IPS-NIHi7 (cell line): Measurements from ENCODE around the gene THAP4.
"Not testable (repeated sequence)": the region's sequence is repeated elsewhere in the genome, so short reads cannot be mapped to it uniquely, and the experiment has no call there.

Experiments used
- DNase-seq: peaks from one replicate; pipeline ENCODE4 v3.0.0; 2012; ENCODE audit warnings: mixed read lengths; ENCODE audit errors: extremely low spot score

THAP4 gene

DNA sequence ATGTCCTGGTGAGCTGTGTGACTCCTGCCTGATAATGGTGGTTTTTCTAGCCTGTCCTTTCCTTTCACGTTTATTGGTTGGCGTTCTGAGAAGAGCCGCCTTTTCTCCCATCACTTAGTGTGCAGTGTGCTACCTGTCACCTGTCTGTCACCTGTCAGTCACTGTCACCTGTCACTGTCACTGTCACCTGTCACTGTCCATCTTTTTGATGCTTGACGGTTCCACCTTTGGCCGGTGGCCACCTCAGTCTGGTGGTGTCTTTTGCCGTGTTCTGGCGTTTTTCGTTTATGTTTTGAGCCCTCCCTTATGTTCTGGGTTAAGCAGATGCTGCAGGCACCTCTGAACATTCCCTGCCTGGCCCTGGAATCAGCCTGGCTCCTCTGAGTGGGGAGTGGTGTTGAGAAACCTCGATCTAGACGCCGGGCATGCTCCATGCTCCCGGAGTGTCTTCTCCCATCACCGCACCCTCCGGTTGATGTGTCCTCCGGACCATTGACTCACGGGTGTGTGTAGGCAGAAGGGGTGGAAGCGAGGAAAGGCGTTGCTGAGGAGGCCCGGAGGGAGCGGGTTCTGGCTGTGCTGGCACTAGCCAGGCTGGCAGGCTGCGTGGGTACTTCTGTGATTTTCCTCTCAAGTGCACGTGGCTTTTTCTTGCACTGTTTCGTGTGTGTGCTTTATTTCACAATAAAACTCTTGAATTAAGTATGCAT lies 28.9 kb upstream of the THAP4 start:
- no peak for DNase-seq

DNA sequence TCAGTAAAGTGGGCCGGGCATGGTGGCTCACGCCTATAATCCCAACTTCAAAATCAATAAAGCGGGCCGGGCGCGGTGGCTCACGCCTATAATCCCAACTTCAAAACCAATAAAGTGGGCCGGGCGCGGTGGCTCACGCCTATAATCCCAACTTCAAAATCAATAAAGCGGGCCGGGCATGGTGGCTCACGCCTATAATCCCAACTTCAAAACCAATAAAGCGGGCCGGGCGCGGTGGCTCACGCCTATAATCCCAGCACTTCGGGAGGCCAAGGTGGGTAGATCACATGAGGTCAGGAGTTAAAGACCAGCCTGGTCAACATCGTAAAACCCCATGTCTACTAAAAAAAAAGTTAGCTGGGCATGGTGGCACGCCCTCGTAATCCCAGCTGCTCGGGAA lies 25.8 kb upstream of the THAP4 start:
- DNase-seq: not testable (repeated sequence)

DNA sequence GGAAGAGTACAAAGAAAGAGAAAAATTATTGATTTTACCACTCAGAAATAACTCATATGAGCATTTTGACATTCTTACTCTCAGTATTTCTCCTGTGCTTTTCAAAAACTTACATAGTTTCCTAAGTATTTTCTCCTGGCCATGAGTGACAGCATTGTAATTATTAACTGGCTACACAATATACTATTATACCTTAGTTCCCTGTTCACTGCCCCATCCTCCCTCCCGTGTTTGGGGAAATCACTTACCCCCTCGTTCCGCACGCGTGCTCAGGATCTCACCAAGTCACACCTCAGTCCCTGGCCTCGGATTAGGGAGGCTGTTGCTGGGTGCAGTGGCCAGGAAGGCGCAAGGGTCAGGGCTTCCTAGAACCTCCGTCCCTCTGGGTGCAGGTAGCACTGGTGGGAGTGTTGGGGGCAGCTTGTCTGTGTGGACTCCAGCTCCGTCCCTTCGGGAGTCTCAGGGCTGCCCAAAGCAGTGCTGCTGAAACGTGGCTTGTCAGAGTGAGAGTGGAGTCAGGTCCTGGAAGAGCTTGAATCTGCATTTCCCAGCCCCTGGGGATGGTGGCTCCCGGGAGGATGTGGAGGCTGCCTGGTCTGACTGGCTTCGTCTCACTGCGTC lies 23.7 kb upstream of the THAP4 start:
- DNase-seq: no peak

DNA sequence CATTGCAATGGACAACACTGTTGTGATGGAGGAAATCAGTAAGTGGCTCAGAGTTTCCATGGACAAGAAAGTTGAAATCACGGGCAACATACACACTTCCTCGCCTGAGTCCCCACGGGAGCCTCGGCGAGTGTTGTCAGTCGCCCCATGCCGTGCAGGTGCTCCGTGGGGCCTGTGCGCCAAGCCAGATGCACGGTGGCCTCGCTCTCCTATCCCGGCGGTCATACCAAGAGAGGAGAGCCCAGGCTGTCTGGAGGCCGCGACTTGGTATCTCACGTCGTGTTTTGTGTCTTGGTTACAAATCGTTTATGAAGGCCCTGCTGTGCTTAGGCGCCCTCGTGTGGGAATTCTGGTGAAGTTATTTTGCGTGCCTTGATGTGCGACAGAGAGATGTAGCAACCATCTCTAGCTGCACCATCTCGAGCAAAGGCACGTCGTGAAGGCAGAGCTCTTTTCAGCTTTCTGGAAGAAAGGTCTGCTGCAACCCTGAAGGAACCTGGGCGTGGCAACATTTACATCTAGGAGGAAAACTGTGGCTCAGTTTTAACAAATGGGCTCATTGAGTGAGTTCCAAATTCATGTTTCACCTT lies 22.3 kb upstream of the THAP4 start:
- DNase-seq: peak; percentile 56

DNA sequence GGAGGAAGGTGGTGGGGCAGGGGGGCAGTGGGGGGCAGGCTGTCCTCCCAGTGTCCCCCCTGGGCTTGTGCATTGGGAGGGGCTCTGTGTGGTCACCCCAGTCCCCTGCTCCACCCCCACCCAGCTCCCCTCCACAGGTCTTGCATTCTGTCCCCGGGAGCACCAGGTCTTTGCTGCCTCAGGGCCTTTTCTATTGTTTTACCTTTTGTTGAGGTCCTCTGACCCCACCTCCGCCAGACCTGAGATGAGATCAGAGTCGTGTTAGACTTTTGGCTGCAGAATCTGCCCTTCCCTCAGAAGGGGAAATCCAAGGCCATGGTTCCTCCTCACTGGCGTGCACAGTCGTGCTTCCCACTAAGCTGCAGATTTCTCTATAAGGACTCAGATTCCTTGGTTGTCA lies 21.3 kb upstream of the THAP4 start:
- DNase-seq: no peak

DNA sequence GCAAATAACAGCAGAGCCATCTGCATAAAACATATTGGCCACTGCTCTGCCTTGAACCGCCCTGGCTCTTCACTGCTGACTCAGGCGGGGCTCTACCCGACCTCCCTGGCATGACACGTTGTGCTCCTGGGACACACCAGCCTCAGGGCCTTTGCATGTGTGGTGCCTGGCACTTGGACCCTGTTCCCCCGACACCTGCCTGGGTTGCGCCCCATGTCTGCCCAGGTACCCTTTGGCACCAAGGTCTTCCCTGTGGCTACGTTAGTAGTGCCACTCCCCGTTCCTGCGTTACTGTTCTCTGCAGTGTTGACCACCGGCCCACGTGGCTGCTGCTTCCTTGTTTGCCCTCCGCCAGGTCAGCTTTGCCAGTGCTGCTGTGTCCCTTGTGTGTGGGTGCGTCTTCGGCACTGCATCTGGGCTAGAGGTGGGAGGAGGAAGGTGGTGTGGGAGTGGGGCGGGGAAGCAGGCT lies 20.9 kb upstream of the THAP4 start:
- no peak for DNase-seq

DNA sequence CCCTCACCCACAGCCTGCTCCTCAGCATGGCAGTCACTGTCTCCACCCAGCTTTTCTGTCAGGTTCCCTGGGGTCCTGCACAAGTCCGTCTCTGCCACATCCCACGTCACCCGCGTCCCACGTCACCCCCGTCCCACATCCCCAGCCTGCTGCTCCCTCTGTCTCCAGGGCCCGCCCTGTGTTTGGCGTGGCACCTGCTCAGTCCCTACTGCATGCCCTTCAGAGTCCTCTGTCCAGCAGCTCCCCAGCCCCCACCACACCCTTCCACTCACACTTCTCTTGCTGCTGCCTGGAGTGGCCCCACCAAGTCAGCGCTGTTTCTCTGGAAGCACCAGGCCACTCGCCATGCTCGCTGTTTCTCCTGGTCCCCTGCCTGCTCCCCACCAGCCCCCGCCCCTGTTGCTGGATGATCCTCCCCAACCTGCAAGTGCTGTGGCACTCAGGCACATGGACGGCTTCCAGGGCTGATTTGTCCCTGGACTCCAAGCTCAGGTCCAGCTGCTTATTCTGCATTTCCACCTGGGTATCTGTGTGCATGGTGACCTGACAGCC lies 19.3 kb upstream of the THAP4 start:
- no peak for DNase-seq

DNA sequence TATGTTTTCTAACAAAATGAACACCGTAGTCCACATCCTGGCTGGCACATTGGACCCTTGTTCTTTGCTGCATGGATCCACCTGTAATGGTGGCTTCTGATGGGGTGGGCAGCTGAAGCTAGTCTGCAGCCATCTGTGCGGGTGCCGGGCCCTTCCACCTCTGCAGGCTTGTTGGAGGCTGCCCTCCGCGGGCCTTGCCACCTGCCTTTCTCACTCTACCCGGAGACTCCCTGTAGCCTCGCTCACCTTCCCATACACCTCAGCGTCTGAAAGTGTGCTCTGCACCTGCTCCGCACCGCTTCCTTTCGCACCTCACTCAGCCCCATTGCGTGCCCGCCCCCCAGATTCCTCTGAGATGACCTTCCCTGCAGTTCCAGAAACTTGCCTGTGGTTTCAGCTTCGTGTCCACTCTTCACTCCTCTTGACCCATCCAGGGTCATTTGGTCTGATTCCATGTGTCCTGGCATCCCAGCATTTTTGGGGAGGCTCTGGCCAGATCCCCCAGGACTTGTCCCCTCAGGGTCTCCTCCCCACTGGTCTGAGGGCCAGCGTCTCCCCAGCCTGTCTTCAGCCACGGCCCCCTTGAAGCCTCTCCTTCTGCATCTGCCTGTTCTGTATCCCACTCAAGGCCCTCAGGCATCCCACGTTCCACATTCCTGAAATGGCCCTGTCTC lies 18.7 kb upstream of the THAP4 start:
- DNase-seq: no peak

DNA sequence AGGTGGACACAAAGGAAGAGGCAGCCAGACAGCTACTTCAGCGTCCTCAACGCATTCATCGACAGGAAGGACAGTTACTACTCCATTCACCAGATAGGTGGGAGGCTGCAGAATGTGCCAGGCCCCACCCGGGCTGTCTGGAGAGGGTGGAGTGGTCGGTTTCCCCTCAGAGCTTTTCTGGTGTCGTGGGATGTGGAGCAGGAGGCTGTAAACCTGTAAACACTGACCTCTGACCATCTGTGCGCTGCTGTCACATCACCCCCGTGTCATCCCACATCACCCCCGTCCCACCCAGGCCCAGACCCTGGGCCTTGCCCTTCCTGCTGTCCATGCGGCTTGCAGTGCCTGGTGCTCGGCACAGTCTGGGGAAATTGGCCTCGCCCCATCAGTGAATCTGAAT lies 17.6 kb upstream of the THAP4 start:
- no peak for DNase-seq

DNA sequence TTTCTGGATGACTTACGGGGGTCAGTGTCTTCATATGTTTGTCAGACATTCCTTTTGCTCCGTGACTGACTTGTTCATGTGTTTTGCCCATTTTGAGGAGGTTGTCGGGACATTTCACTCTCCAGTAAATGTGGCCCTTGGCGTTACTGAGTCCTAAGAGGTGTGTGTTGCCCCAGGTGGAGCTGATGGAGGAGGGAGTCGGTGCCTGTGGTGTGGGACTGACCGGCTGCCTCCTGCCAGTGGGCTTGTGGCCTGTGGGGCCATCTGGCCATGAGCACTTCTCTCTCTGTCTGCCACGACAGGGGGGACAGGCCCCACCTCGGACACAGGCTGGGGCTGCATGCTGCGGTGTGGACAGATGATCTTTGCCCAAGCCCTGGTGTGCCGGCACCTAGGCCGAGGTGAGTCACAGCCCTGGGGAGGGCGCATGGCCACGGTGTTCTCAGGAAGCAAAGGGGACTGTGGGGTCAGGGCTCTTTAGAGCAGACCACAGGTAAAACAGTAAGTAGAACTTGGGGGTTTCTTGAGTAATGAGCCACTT lies 16.3 kb upstream of the THAP4 start:
- no peak for DNase-seq

DNA sequence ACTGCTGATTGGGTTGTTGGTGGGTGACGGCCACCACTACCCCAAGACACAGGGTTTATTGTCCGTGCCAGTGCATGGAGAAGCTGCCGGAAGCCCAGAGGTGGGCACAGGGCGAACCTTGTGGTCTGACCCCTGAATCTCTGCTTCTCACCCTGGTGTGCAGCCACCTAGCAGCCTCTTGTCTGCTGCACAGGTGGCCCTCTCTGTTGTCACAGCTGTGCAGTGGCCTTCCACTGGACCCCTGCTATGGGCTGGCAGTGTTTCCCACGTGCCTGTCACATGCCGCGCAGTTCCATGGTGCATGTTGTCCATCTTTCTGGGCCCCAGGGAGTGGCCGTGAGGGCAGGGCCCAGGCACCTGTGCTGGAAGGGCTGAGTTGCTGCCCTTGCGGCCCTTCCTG lies 15.8 kb upstream of the THAP4 start:
- no peak for DNase-seq

DNA sequence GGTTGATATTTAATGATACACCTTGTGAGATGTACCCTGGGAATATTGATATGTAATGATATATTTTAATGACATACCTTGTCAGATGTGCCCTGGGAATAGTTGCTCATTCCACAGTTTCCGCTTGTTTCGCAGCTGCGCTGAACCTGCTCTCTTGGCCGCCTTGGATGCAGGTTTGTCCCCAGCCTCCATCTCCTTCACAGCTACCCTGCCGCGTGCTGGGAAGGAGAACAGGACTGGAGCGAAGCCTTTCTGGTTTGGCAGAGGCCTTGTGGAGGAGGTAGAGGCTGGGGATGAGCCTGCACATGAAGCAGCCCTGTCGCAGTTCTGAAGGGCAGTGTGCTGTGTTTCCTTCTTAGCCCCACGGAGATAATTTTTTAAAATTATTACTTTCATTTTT lies 15.2 kb upstream of the THAP4 start:
- DNase-seq: no peak

DNA sequence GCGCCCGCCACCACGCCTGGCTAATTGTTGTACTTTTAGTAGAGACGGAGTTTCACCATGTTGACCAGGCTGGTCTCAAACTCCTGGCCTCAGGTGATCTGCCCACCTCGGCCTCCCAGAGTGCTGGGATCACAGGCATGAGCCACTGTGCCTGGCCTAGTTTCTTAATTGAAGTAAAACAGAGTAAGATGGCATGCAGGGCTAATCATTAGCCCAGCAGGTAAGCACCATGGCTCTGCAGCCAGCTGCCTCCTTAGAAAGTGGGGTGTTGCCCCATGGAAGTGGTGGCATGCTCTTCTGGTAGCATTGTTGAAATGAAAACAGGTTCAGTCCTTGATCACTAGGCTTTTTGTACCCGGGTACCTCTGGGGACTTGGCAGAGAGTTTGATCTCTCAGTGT lies 13.0 kb upstream of the THAP4 start:
- DNase-seq: no peak

DNA sequence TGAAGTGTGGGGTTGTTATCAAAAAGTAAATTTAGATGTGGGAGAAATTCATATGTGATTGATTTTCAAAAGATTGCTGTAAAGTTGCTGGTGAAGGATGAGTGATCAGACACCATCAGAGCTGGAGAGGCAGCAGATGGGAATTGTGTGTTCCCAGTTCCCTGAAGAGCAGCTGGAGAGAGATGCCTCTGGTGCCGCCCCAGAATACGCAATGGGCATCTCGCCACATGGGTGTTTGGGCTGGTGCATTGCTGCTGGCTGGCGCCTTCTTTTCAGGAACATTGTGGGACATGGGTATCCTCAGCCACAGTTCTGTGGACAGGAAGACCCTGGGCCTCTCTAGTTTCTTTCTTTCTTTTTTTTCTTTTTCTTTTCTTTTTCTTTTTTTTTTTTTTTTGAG lies 12.4 kb upstream of the THAP4 start:
- no peak for DNase-seq

DNA sequence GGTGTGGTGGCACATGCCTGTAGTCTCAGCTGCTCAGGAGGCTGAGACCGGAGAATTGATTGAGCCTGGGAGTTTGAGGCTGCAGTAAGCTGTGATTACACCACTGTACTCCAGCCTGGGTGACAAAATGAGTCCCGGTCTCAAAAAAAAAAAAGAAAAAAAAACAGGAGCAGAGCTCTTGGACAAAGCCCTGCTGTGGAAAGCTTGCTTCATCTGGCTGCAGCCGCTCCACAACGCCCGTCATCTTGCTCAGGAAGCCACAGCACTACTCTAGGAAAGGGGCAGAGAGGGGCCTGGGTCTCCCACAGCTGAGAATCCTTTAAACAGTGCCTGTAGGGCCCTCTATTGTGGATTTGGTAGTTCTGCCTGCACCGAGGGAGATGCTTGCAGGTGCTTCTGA lies 11.5 kb upstream of the THAP4 start:
- no peak for DNase-seq

DNA sequence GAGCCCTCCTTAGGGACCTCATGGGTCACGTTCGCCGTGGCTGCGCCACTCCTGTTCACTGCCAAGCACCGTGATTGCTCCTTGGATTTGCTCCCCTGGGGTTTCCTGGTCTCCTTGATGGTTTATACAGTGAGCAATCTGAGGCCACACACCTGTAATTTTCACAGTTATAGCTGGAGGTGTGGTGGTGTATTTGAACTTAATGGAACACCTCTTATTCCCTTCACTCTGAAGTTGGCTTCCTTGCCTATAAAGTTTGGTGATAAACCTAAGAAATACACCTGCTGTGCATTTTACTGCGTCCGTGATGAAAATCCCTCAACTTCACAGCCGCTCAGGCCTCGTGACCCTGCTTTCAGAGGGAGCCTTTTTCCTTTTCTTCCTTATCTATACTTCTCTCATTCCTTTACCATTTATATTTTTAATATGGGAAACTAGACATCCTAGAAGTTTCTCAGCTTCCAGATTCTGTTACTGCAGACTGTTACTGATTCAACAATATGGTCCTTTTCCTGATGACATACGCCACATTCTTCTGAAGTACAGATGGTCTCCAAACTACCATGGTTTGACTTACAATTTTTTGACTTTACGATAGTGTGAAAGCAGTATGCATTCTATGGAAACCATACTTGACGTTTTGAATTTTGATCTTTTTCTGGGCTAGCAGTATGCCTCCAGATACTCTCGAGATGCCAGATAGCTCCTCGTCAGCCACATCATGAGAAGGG lies 9.1 kb upstream of the THAP4 start:
- DNase-seq: no peak

DNA sequence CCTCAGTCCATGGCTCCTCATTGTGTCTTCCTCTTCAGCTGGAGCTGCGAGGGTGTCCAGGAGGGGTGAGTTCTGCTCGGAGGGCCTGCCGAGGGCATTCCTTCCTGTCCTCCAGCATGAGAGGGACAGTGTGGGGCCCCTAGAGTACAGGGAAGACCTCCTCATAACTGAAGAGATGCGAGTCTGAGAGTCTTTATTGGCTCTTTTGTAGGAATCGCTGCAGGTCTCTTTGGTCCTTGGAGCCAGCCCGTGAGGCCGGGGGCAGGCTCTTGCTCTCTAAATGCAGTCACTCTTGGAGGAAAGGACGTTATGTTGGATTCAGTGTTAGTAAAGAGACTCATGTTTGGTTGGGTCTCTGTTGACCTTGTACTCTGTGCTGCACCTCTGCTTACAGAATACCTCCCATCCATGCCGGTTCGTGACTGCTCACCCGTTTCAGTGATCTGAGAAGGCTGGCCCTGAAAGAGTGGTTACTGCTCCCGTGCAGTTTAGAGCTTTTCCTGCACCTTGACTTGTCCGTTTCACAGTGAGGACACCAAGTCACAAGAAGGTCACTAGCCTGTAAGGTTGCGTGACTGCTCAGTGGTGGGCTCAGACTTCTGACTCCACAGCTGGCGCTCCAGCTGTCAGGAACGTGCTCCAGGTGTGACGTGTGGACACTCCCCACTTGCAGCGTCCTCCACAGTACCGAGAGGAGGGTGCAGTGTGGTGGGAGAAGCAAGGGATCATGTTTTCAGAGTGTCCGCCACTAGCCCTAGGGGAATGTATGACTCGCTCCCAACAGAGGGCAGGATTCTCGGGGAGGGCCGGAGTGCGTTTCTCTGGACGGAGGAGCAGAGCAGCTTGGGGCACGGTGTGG lies 8.3 kb upstream of the THAP4 start:
- DNase-seq: no peak

DNA sequence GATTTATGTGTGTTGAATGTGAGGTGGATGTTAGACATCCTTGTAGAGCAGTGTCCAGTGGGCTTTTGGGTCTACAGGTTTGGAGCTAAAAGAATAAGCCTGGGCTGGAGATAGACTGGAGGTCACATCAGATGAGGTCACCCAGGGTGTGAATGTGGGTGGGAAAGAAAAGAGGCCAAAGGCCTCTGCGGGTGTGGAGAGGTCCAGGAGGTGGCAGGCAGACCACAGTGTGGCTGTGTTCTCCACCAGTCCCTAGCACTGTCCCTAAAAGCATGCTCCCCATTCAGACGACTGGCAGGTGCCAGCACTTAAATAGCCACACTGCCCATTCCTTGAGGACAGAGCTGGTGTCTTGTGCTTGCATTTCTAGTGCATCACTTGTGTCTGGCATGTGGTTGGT lies 4.7 kb upstream of the THAP4 start:
- no peak for DNase-seq

DNA sequence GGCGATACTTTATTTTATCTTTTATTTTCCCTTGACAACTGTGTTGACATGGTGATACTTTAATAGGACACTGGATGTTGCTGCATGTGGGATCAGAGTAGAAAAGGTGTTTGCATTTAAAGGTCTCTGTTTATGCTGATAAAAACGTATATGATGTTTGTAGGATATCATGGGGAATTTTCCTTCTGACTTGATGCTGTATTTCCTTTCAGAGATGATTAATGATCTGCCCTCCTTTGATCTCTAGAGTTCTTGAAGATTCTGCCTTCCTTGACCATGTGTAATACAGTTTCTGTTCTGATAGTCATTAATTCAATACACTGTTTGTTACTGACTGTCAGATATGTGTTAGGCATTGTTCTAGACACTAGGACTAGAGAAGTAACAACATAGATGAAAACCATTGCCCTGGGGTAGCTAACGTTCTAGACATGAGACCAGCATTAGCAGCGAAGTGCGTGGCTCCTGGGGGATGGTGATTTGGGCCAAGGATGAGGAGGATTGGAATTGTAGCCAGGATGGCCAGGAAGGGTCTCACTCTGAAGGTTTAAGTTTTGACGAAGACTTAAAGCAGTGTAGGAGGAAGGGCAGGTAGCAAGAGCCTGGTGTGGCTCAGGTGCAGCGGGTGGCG lies 3.3 kb upstream of the THAP4 start:
- no peak for DNase-seq

DNA sequence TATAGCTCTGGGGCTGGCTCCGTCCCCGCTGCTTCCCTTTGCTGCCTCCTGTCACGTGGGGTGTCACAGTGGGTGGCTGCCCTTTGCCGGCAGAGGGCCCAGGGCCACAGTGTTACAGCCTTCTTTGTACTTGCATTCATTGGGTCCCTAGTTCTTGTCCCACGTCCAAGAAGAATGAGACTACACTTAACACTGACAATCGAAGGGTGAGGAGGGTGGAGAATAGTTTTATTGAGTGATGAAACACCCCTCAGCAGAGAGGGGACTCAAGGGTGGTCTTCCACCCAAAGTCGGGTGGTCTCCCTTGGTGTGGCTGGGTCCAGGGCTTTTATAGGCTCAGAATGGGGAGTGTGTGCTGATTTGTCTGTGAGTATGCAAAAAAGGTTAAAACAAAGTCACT lies 2.4 kb upstream of the THAP4 start:
- no peak for DNase-seq
